Measurements from ENCODE around the gene TMEM150B. TPM values are rescaled to one million over a fixed set of nuclear protein-coding genes. Genes with fewer than 3 reads are reported as not detected.
A peak's percentile ranks its signal among the peaks of the same experiment; 100 is the strongest.

Gene TMEM150B
- polyA plus RNA-seq, 1 donor from 2014 or later, result not detected

DNA sequence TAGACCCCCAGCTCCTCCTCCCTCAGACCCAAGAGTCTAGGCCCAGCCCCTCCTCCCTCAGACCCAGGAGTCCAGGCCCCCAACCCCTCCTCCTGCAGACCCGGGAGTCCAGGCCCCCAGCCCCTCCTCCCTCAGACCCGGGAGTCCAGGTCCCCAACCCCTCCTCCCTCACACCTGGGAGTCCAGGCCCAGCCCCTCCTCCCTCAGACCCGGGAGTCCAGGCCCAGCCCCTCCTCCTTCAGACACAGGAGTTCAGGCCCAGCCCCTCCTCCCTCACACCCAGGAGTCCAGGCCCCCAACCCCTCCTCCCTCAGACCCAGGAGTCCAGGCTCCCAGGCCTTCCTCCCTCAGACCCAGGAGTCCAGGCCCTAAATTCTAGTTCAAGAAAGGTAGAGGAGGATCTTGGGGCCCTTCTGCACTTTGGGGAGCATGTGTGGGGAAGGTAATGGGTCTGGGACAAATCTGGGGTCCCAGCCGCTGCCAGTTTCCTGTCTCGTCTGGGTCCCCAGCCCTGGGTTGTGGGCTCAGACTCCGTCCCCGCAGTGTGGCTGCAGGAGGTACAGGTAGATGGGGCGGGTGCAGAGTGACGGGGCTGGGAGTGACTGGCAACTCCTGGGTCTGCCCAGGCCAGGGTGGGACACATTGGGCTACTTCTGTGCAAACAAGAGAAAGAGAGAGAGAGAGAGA is 48.3 kb upstream of the TMEM150B start:
- Histone ChIP-seq H3F3A (ENCODE audit: insufficient read depth, low read length, poor library complexity, severe bottlenecking) (no peaks in the 10 kb centered on the region), H2AFZ (ENCODE audit: low read depth, low read length) (no peak overlapping the region), H3K27ac (ENCODE audit: low read length) (no peak overlapping the region), H3K4me3 (ENCODE audit: low read length) (no peak overlapping the region), H3K27me3 (ENCODE audit: insufficient read depth, low read depth, low read length) (peaks cover 26% of the 10 kb centered on the region), H3K4me2 (ENCODE audit: low read length) (no peak overlapping the region), H3K9me3 (ENCODE audit: low read length) (no peaks in the 10 kb centered on the region), H3K9ac (ENCODE audit: low read length) (peak overlapping the region; percentile 14), H3K36me3 (ENCODE audit: insufficient read depth, low read length) (no peaks in the 10 kb centered on the region), H3K79me2 (replicated peaks; ENCODE audit: insufficient read depth, low read length) (no peaks in the 10 kb centered on the region), H4K20me1 (ENCODE audit: insufficient read depth) (no peaks in the 10 kb centered on the region), H3K9me2 (ENCODE audit: insufficient read depth, low read length) (no peaks in the 10 kb centered on the region)
- TF ChIP-seq TAF1 (IDR thresholded peaks at IDR 0.05; ENCODE audit: low read depth) (no peak), MXI1 (conservative IDR thresholded peaks at IDR 0.05; ENCODE audit: poor library complexity, severe bottlenecking) (no peak), POLR2AphosphoS5 (IDR thresholded peaks at IDR 0.05) (no peak), EP300 (conservative IDR thresholded peaks at IDR 0.05; ENCODE audit: poor library complexity, severe bottlenecking) (no peak), SMC3 (conservative IDR thresholded peaks at IDR 0.05; ENCODE audit: poor library complexity) (no peak), EZH2 (IDR thresholded peaks at IDR 0.05; ENCODE audit: borderline replicate concordance, insufficient read depth, low read length, poor library complexity, severe bottlenecking) (no peak), RAD21 (conservative IDR thresholded peaks at IDR 0.05) (no peak)
- TF ChIP-seq, protein P1, sequence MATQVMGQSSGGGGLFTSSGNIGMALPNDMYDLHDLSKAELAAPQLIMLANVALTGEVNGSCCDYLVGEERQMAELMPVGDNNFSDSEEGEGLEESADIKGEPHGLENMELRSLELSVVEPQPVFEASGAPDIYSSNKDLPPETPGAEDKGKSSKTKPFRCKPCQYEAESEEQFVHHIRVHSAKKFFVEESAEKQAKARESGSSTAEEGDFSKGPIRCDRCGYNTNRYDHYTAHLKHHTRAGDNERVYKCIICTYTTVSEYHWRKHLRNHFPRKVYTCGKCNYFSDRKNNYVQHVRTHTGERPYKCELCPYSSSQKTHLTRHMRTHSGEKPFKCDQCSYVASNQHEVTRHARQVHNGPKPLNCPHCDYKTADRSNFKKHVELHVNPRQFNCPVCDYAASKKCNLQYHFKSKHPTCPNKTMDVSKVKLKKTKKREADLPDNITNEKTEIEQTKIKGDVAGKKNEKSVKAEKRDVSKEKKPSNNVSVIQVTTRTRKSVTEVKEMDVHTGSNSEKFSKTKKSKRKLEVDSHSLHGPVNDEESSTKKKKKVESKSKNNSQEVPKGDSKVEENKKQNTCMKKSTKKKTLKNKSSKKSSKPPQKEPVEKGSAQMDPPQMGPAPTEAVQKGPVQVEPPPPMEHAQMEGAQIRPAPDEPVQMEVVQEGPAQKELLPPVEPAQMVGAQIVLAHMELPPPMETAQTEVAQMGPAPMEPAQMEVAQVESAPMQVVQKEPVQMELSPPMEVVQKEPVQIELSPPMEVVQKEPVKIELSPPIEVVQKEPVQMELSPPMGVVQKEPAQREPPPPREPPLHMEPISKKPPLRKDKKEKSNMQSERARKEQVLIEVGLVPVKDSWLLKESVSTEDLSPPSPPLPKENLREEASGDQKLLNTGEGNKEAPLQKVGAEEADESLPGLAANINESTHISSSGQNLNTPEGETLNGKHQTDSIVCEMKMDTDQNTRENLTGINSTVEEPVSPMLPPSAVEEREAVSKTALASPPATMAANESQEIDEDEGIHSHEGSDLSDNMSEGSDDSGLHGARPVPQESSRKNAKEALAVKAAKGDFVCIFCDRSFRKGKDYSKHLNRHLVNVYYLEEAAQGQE (IDR thresholded peaks at IDR 0.05; ENCODE audit: borderline replicate concordance), result no peak
- TF ChIP-seq, protein P2, sequence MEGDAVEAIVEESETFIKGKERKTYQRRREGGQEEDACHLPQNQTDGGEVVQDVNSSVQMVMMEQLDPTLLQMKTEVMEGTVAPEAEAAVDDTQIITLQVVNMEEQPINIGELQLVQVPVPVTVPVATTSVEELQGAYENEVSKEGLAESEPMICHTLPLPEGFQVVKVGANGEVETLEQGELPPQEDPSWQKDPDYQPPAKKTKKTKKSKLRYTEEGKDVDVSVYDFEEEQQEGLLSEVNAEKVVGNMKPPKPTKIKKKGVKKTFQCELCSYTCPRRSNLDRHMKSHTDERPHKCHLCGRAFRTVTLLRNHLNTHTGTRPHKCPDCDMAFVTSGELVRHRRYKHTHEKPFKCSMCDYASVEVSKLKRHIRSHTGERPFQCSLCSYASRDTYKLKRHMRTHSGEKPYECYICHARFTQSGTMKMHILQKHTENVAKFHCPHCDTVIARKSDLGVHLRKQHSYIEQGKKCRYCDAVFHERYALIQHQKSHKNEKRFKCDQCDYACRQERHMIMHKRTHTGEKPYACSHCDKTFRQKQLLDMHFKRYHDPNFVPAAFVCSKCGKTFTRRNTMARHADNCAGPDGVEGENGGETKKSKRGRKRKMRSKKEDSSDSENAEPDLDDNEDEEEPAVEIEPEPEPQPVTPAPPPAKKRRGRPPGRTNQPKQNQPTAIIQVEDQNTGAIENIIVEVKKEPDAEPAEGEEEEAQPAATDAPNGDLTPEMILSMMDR (IDR thresholded peaks at IDR 0.05; ENCODE audit: poor library complexity, severe bottlenecking), result no peak

DNA sequence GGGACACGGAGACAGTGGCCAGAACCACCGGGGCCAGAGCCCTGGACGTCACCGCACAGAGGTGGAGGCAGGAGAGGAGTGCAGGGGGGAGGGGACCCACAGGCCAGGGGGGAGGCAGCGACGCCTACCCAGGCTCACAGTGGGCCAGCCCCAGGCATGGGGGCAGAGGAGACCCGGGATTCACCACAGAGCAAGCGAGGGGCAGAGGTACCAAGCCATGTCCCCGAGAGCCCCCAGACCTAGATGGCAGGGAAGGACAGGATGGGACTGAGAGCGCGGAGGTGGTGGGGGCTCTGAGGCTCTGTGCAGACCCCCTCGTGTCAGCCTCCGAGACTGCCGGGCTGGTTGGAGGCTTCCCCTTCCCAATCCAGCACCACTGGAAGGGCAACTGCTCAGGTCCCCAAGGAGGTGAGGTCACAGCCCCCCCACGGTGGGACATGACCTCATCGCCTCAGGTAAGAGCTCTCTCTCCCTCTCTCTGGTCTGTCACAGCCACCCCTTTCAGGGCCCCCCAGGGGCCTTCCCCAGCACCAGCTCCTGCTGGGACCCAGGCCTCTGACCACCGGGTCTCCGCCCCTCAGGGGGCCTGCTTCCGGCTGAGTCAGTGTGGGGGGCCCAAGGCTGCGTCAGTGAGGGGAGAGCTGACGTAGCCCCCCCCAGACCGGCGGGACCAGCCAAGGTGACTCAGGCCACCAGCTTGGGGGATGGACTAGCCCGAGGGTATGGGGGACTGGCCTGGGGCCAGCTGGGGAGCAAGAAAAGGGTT is 47.4 kb upstream of the TMEM150B start:
- TF ChIP-seq POLR2AphosphoS5 (IDR thresholded peaks at IDR 0.05) (no peak), EZH2 (IDR thresholded peaks at IDR 0.05; ENCODE audit: borderline replicate concordance, insufficient read depth, low read length, poor library complexity, severe bottlenecking) (no peak), RAD21 (conservative IDR thresholded peaks at IDR 0.05) (no peak), MXI1 (conservative IDR thresholded peaks at IDR 0.05; ENCODE audit: poor library complexity, severe bottlenecking) (no peak), TAF1 (IDR thresholded peaks at IDR 0.05; ENCODE audit: low read depth) (no peak), SMC3 (conservative IDR thresholded peaks at IDR 0.05; ENCODE audit: poor library complexity) (no peak), EP300 (conservative IDR thresholded peaks at IDR 0.05; ENCODE audit: poor library complexity, severe bottlenecking) (no peak)
- TF ChIP-seq, protein P1 (IDR thresholded peaks at IDR 0.05; ENCODE audit: borderline replicate concordance), result no peak
- TF ChIP-seq, protein P2 (IDR thresholded peaks at IDR 0.05; ENCODE audit: poor library complexity, severe bottlenecking), result no peak
- Histone ChIP-seq H3K79me2 (replicated peaks; ENCODE audit: insufficient read depth, low read length) (no peaks in the 10 kb centered on the region), H4K20me1 (ENCODE audit: insufficient read depth) (no peaks in the 10 kb centered on the region), H3K4me3 (ENCODE audit: low read length) (no peak overlapping the region), H3K36me3 (ENCODE audit: insufficient read depth, low read length) (no peaks in the 10 kb centered on the region), H3K4me2 (ENCODE audit: low read length) (no peak overlapping the region), H2AFZ (ENCODE audit: low read depth, low read length) (no peak overlapping the region), H3K27me3 (ENCODE audit: insufficient read depth, low read depth, low read length) (peaks cover 35% of the 10 kb centered on the region), H3K9me3 (ENCODE audit: low read length) (no peaks in the 10 kb centered on the region), H3K9me2 (ENCODE audit: insufficient read depth, low read length) (no peaks in the 10 kb centered on the region), H3F3A (ENCODE audit: insufficient read depth, low read length, poor library complexity, severe bottlenecking) (no peaks in the 10 kb centered on the region), H3K9ac (ENCODE audit: low read length) (no peak overlapping the region), H3K27ac (ENCODE audit: low read length) (no peak overlapping the region)

Data from neural cell (in vitro differentiated cells).